ENCODE measurements around the gene P2RX3.
A peak's percentile ranks its signal among the peaks of the same experiment; 100 is the strongest.

Gene P2RX3

DNA sequence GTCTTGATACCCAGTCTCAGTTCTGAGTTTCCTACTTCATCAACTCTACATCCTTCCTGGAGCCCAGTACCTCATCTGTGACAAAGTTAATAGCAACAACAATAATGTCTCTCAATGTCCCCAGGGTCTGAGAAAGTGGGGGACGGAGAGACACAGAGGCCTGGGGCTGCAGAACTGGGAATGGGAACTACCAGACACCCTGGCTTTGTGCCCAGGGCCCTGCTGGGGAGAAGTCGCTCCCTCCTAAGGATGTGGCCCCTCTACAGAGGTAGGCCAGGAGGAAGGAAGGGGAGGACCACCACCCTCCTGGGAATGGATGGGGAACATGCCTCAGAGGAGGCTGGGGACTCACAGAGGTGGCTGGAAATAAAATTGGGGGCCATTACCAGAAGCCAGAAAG, 37.3 kb downstream of the P2RX3 start:
- TF ChIP-seq POLR2AphosphoS5 (IDR thresholded peaks at IDR 0.05; ENCODE audit: low read depth, low read length) (no peak), SIN3A (IDR thresholded peaks at IDR 0.05; ENCODE audit: borderline replicate concordance, insufficient read depth, low read length) (no peak), FOXP2 (optimal IDR thresholded peaks at IDR 0.05; ENCODE audit: borderline replicate concordance, extremely low read depth, extremely low read length, insufficient read depth) (no peak), TAF1 (IDR thresholded peaks at IDR 0.05; ENCODE audit: borderline replicate concordance, insufficient read depth, low read length) (no peak)
- TF ChIP-seq, protein P1, sequence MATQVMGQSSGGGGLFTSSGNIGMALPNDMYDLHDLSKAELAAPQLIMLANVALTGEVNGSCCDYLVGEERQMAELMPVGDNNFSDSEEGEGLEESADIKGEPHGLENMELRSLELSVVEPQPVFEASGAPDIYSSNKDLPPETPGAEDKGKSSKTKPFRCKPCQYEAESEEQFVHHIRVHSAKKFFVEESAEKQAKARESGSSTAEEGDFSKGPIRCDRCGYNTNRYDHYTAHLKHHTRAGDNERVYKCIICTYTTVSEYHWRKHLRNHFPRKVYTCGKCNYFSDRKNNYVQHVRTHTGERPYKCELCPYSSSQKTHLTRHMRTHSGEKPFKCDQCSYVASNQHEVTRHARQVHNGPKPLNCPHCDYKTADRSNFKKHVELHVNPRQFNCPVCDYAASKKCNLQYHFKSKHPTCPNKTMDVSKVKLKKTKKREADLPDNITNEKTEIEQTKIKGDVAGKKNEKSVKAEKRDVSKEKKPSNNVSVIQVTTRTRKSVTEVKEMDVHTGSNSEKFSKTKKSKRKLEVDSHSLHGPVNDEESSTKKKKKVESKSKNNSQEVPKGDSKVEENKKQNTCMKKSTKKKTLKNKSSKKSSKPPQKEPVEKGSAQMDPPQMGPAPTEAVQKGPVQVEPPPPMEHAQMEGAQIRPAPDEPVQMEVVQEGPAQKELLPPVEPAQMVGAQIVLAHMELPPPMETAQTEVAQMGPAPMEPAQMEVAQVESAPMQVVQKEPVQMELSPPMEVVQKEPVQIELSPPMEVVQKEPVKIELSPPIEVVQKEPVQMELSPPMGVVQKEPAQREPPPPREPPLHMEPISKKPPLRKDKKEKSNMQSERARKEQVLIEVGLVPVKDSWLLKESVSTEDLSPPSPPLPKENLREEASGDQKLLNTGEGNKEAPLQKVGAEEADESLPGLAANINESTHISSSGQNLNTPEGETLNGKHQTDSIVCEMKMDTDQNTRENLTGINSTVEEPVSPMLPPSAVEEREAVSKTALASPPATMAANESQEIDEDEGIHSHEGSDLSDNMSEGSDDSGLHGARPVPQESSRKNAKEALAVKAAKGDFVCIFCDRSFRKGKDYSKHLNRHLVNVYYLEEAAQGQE (IDR thresholded peaks at IDR 0.05; ENCODE audit: insufficient read depth in 1 of 2, low read depth in 2 of 2, low read length in 2 of 2), result no peak

GRCh38 chr11:57376095-57377090, 38.2 kb downstream of the P2RX3 start:
- no peak for TF ChIP-seq FOXP2 (optimal IDR thresholded peaks at IDR 0.05; ENCODE audit: borderline replicate concordance, extremely low read depth, extremely low read length, insufficient read depth)

- TF ChIP-seq, protein P1 (IDR thresholded peaks at IDR 0.05; ENCODE audit: insufficient read depth in 1 of 2, low read depth in 2 of 2, low read length in 2 of 2), result no peak
- TF ChIP-seq FOXP2 (optimal IDR thresholded peaks at IDR 0.05; ENCODE audit: borderline replicate concordance, extremely low read depth, extremely low read length, insufficient read depth) (no peak), POLR2AphosphoS5 (IDR thresholded peaks at IDR 0.05; ENCODE audit: low read depth, low read length) (no peak), SIN3A (IDR thresholded peaks at IDR 0.05; ENCODE audit: borderline replicate concordance, insufficient read depth, low read length) (no peak), TAF1 (IDR thresholded peaks at IDR 0.05; ENCODE audit: borderline replicate concordance, insufficient read depth, low read length) (no peak)
Measured at GRCh38 chr11:57377107-57377506, 39.0 kb downstream of the P2RX3 start.

GRCh38 chr11:57378186-57378585, 40.0 kb downstream of the P2RX3 start:
- TF ChIP-seq, protein P1 (IDR thresholded peaks at IDR 0.05; ENCODE audit: insufficient read depth in 1 of 2, low read depth in 2 of 2, low read length in 2 of 2), result no peak
- TF ChIP-seq POLR2AphosphoS5 (IDR thresholded peaks at IDR 0.05; ENCODE audit: low read depth, low read length) (no peak), TAF1 (IDR thresholded peaks at IDR 0.05; ENCODE audit: borderline replicate concordance, insufficient read depth, low read length) (no peak), SIN3A (IDR thresholded peaks at IDR 0.05; ENCODE audit: borderline replicate concordance, insufficient read depth, low read length) (no peak), FOXP2 (optimal IDR thresholded peaks at IDR 0.05; ENCODE audit: borderline replicate concordance, extremely low read depth, extremely low read length, insufficient read depth) (no peak)

- TF ChIP-seq TAF1 (IDR thresholded peaks at IDR 0.05; ENCODE audit: borderline replicate concordance, insufficient read depth, low read length) (no peak), FOXP2 (optimal IDR thresholded peaks at IDR 0.05; ENCODE audit: borderline replicate concordance, extremely low read depth, extremely low read length, insufficient read depth) (no peak), SIN3A (IDR thresholded peaks at IDR 0.05; ENCODE audit: borderline replicate concordance, insufficient read depth, low read length) (no peak)
- TF ChIP-seq, protein P1 (IDR thresholded peaks at IDR 0.05; ENCODE audit: insufficient read depth in 1 of 2, low read depth in 2 of 2, low read length in 2 of 2), result peak; percentile 92 to 96
Measured at GRCh38 chr11:57379732-57380131, 41.6 kb downstream of the P2RX3 start.

Data from PFSK-1 (cell line).